GM23338 (cell line): Measurements from ENCODE around the gene TFAP2E. TPM values are rescaled to one million over a fixed set of nuclear protein-coding genes. Genes with fewer than 3 reads are reported as not detected.

Experiments
- ATAC-seq: fragments of 200-7000 bp; cut with Tn5 transposase; 3 replicates; pipeline ENCODE4 v1.9.1; 2020
- DNase-seq: peaks from one replicate; pipeline ENCODE4 v3.0.0-alpha.2; 2015; ENCODE audit warnings: low spot score
- H2AFZ ChIP-seq: fragments of 200-600 bp; sonication (generic); 2 replicates; pipeline ENCODE4 v1.8.0; 2016; ENCODE audit warnings: antibody characterized with exemption, mild to moderate bottlenecking, moderate library complexity
- H3F3A ChIP-seq: fragments of 200-600 bp; sonication (generic); replicated peaks from 2 replicates; pipeline ENCODE4 v1.8.0; 2017; ENCODE audit warnings: antibody characterized with exemption, mixed run types, low read depth
- H3K27ac ChIP-seq: fragments of 200-600 bp; sonication (generic); 2 replicates; pipeline ENCODE4 v1.6.1; 2016; ENCODE audit warnings: low read depth
- H3K27me3 ChIP-seq: fragments of 200-600 bp; sonication (generic); 2 replicates; pipeline ENCODE4 v1.8.0; 2016; ENCODE audit warnings: mild to moderate bottlenecking, mixed run types, moderate library complexity; ENCODE audit not compliant: insufficient read depth
- H3K36me3 ChIP-seq: fragments of 200-600 bp; sonication (generic); 2 replicates; pipeline ENCODE4 v1.8.0; 2016; ENCODE audit warnings: mild to moderate bottlenecking; ENCODE audit not compliant: insufficient read depth
- H3K4me1 ChIP-seq: fragments of 200-600 bp; sonication (generic); 2 replicates; pipeline ENCODE4 v1.8.0; 2016; ENCODE audit warnings: mild to moderate bottlenecking, moderate library complexity; ENCODE audit not compliant: insufficient read depth
- H3K4me2 ChIP-seq: fragments of 200-600 bp; sonication (generic); 2 replicates; pipeline ENCODE4 v1.7.1; 2017; ENCODE audit warnings: mixed run types
- H3K4me3 ChIP-seq: fragments of 200-600 bp; sonication (generic); 2 replicates; pipeline ENCODE4 v1.6.1; 2016; ENCODE audit warnings: mixed run types
- H3K79me2 ChIP-seq: fragments of 200-600 bp; sonication (generic); replicated peaks from 2 replicates; pipeline ENCODE4 v1.8.0; 2017; ENCODE audit warnings: mild to moderate bottlenecking; ENCODE audit not compliant: insufficient read depth
- H3K9me2 ChIP-seq: fragments of 200-600 bp; sonication (generic); 2 replicates; pipeline ENCODE4 v1.8.0; 2017; ENCODE audit not compliant: insufficient read depth
- H4K20me1 ChIP-seq: fragments of 200-600 bp; sonication (generic); replicated peaks from 2 replicates; pipeline ENCODE4 v1.8.0; 2017; ENCODE audit warnings: mild to moderate bottlenecking; ENCODE audit not compliant: insufficient read depth
- H3K27ac Mint-ChIP-seq: 2 replicates; pipeline ENCODE4 v1.8.0; 2020; ENCODE audit warnings: inconsistent platforms, mild to moderate bottlenecking, moderate library complexity, mixed read lengths
- H3K27me3 Mint-ChIP-seq: 3 replicates; pipeline ENCODE4 v1.8.0; 2022; ENCODE audit warnings: low read depth, mild to moderate bottlenecking, moderate library complexity, mixed read lengths, inconsistent platforms; ENCODE audit not compliant: insufficient read depth, poor library complexity
- H3K36me3 Mint-ChIP-seq: 3 replicates; pipeline ENCODE4 v1.8.0; 2021; ENCODE audit warnings: low read depth, mild to moderate bottlenecking, inconsistent platforms, moderate library complexity, mixed read lengths
- H3K4me1 Mint-ChIP-seq: 3 replicates; pipeline ENCODE4 v1.8.0; 2020; ENCODE audit warnings: mild to moderate bottlenecking, inconsistent platforms, mixed read lengths
- H3K4me3 Mint-ChIP-seq: 3 replicates; pipeline ENCODE4 v1.8.0; 2021; ENCODE audit warnings: moderate library complexity, mild to moderate bottlenecking, inconsistent platforms, mixed read lengths
- H3K9me3 Mint-ChIP-seq: 3 replicates; pipeline ENCODE4 v1.8.0; 2020; ENCODE audit warnings: moderate library complexity, mild to moderate bottlenecking, inconsistent platforms, mixed read lengths
- CREB1 ChIP-seq: fragments of 250-450 bp; sonication (Bioruptor Pico); IDR thresholded peaks from 2 replicates; pipeline ENCODE4 v1.5.0; 2020; ENCODE audit warnings: low read depth, mild to moderate bottlenecking, moderate library complexity
- CTCF ChIP-seq, 2 experiments: fragments of 200-600 bp in 1 of 2; sonication (generic) in 1 of 2; conservative IDR thresholded peaks; 2 replicates each; pipeline versions ENCODE4 v1.5.1 to v1.6.1; 2016 to 2017; ENCODE audit warnings: antibody characterized with exemption in 2 of 2, low read depth in 2 of 2, mild to moderate bottlenecking in 2 of 2, moderate library complexity in 1 of 2
- EZH2 ChIP-seq: fragments of 200-600 bp; sonication (generic); IDR thresholded peaks from one replicate; pipeline ENCODE4 v1.8.0; 2017; ENCODE audit warnings: antibody characterized with exemption, mild to moderate bottlenecking, low read depth; ENCODE audit not compliant: unreplicated experiment
- EZH2phosphoT487 ChIP-seq: fragments of 200-600 bp; sonication (generic); IDR thresholded peaks from one replicate; pipeline ENCODE4 v1.8.1; 2018; ENCODE audit warnings: antibody characterized with exemption; ENCODE audit not compliant: unreplicated experiment
- JUNB ChIP-seq: IDR thresholded peaks from one replicate; pipeline ENCODE4 v1.6.1; 2016; ENCODE audit warnings: antibody characterized with exemption; ENCODE audit not compliant: unreplicated experiment
- POLR2AphosphoS5 ChIP-seq: IDR thresholded peaks from 2 replicates; pipeline ENCODE4 v1.6.1; 2016; ENCODE audit warnings: antibody characterized with exemption, low read depth
- REST ChIP-seq: IDR thresholded peaks from one replicate; pipeline ENCODE4 v1.6.1; 2018; ENCODE audit warnings: antibody characterized with exemption; ENCODE audit not compliant: unreplicated experiment
- ZNF114 ChIP-seq: fragments of 250-450 bp; sonication (Bioruptor Pico); IDR thresholded peaks from 2 replicates; pipeline ENCODE4 v1.5.0; 2020; ENCODE audit warnings: mild to moderate bottlenecking, moderate library complexity
- ZNF331 ChIP-seq: fragments of 250-450 bp; sonication (Bioruptor Pico); IDR thresholded peaks from 2 replicates; pipeline ENCODE4 v1.5.0; 2020; ENCODE audit warnings: low read depth, mild to moderate bottlenecking, moderate library complexity
- polyA plus RNA-seq: library from polyadenylated mRNA; unstranded; fragments of >200 nt; fragmentation: Nextera tagmentation; extraction: Ambion mirVana; gene quantifications from 2 replicates; pipeline ENCODE4 v1.2.1, GENCODE V29; 2016
- total RNA-seq: library from RNA; depleted of rRNA; stranded (reverse); fragments of >200 nt; shearing (Covaris generic); gene quantifications from 2 replicates; pipeline ENCODE4 v1.2.3, GENCODE V29; 2014
- TF ChIP-seq, protein P1 (sequence below): fragments of 250-450 bp; sonication (Bioruptor Pico); IDR thresholded peaks from 2 replicates; pipeline ENCODE4 v1.5.0; 2020; ENCODE audit warnings: mild to moderate bottlenecking, moderate library complexity
- TF ChIP-seq, protein P2 (sequence below): IDR thresholded peaks from 2 replicates; pipeline ENCODE4 v1.6.1; 2016; ENCODE audit warnings: antibody characterized with exemption

The TFAP2E gene
- total and polyA plus RNA-seq, 2 experiments from 2014 or later: 0.34 to 1.4 TPM

DNA sequence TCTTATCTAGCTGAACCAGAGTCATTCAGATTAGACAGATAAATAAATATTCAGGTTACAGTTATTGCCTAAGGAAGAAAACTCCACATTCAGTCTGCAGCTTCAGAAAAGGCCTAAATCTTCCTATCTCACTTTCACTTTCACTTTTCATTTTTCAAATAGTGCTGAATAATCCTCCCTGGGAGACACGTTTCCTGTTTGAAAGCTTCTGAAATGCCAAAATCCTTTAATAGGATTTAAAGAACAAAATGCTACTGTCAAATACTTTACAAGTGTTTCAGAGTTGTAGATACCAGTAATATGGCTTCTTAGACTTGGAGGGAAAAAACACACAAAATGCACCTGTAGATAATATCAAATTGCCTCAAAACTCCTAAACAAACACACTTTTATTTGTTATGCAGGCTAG is 64.3 kb downstream of the TFAP2E start:
- Mint-ChIP-seq H3K27ac (peak overlapping the region; percentile 40), H3K4me3 (peak overlapping the region; percentile 51), H3K4me1 (peaks cover 19% of the 10 kb centered on the region; the same call in 2 of the 3 replicates), H3K27me3 (peaks cover 9% of the 10 kb centered on the region), H3K36me3 (peaks cover 41% of the 10 kb centered on the region), H3K9me3 (peaks cover 9% of the 10 kb centered on the region; the same call in 2 of the 3 replicates)
- no peaks in the 10 kb centered on the region for H3K27me3 ChIP-seq
- H3K79me2 ChIP-seq: peaks cover 82% of the 10 kb centered on the region
- no peak overlapping the region for H2AFZ ChIP-seq
- 0 out of 2 replicates have a peak, but pooled peaks cover 5% of the 10 kb centered on the region for H3F3A ChIP-seq
- no peaks in the 10 kb centered on the region for H3K9me2 ChIP-seq
- peaks cover 37% of the 10 kb centered on the region for H4K20me1 ChIP-seq
- peak overlapping the region; percentile 53 for H3K4me2 ChIP-seq
- peak overlapping the region; percentile 5; the same call in 1 of the 2 replicates for H3K27ac ChIP-seq
- TF ChIP-seq ZNF331 (CRISPR knock-in tag) (no peak), REST (no peak), CREB1 (CRISPR knock-in tag) (no peak), POLR2AphosphoS5 (no peak), EZH2 (no peak), ZNF114 (CRISPR knock-in tag) (no peak), CTCF (conservative IDR thresholded peaks at IDR 0.05; ENCODE audit: low read depth in 2 of 2) (no peak), JUNB (no peak), EZH2phosphoT487 (no peak)
- TF ChIP-seq, protein P1, sequence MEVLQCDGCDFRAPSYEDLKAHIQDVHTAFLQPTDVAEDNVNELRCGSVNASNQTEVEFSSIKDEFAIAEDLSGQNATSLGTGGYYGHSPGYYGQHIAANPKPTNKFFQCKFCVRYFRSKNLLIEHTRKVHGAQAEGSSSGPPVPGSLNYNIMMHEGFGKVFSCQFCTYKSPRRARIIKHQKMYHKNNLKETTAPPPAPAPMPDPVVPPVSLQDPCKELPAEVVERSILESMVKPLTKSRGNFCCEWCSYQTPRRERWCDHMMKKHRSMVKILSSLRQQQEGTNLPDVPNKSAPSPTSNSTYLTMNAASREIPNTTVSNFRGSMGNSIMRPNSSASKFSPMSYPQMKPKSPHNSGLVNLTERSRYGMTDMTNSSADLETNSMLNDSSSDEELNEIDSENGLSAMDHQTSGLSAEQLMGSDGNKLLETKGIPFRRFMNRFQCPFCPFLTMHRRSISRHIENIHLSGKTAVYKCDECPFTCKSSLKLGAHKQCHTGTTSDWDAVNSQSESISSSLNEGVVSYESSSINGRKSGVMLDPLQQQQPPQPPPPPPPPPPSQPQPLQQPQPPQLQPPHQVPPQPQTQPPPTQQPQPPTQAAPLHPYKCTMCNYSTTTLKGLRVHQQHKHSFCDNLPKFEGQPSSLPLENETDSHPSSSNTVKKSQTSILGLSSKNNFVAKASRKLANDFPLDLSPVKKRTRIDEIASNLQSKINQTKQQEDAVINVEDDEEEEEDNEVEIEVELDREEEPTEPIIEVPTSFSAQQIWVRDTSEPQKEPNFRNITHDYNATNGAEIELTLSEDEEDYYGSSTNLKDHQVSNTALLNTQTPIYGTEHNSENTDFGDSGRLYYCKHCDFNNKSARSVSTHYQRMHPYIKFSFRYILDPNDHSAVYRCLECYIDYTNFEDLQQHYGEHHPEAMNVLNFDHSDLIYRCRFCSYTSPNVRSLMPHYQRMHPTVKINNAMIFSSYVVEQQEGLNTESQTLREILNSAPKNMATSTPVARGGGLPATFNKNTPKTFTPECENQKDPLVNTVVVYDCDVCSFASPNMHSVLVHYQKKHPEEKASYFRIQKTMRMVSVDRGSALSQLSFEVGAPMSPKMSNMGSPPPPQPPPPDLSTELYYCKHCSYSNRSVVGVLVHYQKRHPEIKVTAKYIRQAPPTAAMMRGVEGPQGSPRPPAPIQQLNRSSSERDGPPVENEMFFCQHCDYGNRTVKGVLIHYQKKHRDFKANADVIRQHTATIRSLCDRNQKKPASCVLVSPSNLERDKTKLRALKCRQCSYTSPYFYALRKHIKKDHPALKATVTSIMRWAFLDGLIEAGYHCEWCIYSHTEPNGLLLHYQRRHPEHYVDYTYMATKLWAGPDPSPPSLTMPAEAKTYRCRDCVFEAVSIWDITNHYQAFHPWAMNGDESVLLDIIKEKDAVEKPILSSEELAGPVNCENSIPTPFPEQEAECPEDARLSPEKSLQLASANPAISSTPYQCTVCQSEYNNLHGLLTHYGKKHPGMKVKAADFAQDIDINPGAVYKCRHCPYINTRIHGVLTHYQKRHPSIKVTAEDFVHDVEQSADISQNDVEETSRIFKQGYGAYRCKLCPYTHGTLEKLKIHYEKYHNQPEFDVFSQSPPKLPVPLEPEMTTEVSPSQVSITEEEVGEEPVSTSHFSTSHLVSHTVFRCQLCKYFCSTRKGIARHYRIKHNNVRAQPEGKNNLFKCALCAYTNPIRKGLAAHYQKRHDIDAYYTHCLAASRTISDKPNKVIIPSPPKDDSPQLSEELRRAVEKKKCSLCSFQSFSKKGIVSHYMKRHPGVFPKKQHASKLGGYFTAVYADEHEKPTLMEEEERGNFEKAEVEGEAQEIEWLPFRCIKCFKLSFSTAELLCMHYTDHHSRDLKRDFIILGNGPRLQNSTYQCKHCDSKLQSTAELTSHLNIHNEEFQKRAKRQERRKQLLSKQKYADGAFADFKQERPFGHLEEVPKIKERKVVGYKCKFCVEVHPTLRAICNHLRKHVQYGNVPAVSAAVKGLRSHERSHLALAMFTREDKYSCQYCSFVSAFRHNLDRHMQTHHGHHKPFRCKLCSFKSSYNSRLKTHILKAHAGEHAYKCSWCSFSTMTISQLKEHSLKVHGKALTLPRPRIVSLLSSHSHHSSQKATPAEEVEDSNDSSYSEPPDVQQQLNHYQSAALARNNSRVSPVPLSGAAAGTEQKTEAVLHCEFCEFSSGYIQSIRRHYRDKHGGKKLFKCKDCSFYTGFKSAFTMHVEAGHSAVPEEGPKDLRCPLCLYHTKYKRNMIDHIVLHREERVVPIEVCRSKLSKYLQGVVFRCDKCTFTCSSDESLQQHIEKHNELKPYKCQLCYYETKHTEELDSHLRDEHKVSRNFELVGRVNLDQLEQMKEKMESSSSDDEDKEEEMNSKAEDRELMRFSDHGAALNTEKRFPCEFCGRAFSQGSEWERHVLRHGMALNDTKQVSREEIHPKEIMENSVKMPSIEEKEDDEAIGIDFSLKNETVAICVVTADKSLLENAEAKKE: no peak
- TF ChIP-seq, protein P2, sequence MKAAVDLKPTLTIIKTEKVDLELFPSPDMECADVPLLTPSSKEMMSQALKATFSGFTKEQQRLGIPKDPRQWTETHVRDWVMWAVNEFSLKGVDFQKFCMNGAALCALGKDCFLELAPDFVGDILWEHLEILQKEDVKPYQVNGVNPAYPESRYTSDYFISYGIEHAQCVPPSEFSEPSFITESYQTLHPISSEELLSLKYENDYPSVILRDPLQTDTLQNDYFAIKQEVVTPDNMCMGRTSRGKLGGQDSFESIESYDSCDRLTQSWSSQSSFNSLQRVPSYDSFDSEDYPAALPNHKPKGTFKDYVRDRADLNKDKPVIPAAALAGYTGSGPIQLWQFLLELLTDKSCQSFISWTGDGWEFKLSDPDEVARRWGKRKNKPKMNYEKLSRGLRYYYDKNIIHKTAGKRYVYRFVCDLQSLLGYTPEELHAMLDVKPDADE: no peak
- H3K4me1 ChIP-seq: peaks cover 27% of the 10 kb centered on the region
- ATAC-seq (no peak), DNase-seq (peak; percentile 50)
- peaks cover 26% of the 10 kb centered on the region for H3K36me3 ChIP-seq
- peak overlapping the region; percentile 37 for H3K4me3 ChIP-seq
